Liver (tissue), 9 donors: ENCODE data around the gene ABCC3. TPM values are rescaled to one million over a fixed set of nuclear protein-coding genes. Genes with fewer than 3 reads are reported as not detected.

Source experiments
- DNase-seq: peaks from one replicate; pipeline ENCODE4 v3.0.0-alpha.2; 2017; ENCODE audit warnings: low spot score
- H3K27ac ChIP-seq, 2 donors: one replicate each; pipeline ENCODE4 v1.7.0; 2013; ENCODE audit warnings: inconsistent platforms in 2 of 2, low read length in 2 of 2, control low read depth in 1 of 2, low read depth in 1 of 2, mild to moderate bottlenecking in 1 of 2
- H3K27me3 ChIP-seq, 4 donors: one replicate each; pipeline versions ENCODE4 v1.6.1 to v1.7.0; 2013; ENCODE audit warnings: low read length in 3 of 4, inconsistent platforms in 1 of 4, mild to moderate bottlenecking in 1 of 4, moderate library complexity in 1 of 4; ENCODE audit not compliant: control insufficient read depth in 4 of 4, insufficient read depth in 4 of 4
- H3K36me3 ChIP-seq, 4 donors: one replicate each; pipeline versions ENCODE4 v1.6.1 to v1.7.0; 2013; ENCODE audit warnings: low read length in 3 of 4, mild to moderate bottlenecking in 3 of 4, low read depth in 1 of 4, moderate library complexity in 1 of 4; ENCODE audit not compliant: control insufficient read depth in 4 of 4, insufficient read depth in 3 of 4
- H3K4me1 ChIP-seq, 4 donors: one replicate each; pipeline versions ENCODE4 v1.6.1 to v1.7.0; 2013; ENCODE audit warnings: low read length in 3 of 4, mild to moderate bottlenecking in 3 of 4, moderate library complexity in 1 of 4; ENCODE audit not compliant: control insufficient read depth in 4 of 4, insufficient read depth in 4 of 4
- H3K4me3 ChIP-seq, 3 donors: one replicate each; pipeline versions ENCODE4 v1.6.1 to v1.7.0; 2013; ENCODE audit warnings: low read length in 3 of 3, control low read depth in 1 of 3, low read depth in 1 of 3, mild to moderate bottlenecking in 1 of 3
- H3K9ac ChIP-seq, 2 donors: one replicate each; pipeline ENCODE4 v1.7.0; 2013; ENCODE audit warnings: low read length in 2 of 2, mild to moderate bottlenecking in 2 of 2, moderate library complexity in 2 of 2, control low read depth in 1 of 2, low read depth in 1 of 2
- H3K9me3 ChIP-seq, 4 donors: one replicate each; pipeline versions ENCODE4 v1.6.1 to v1.7.0; 2013; ENCODE audit warnings: low read length in 3 of 4; ENCODE audit not compliant: control insufficient read depth in 4 of 4
- FOXA1 ChIP-seq: IDR thresholded peaks from 2 replicates; pipeline ENCODE4 v1.6.1; 2016; ENCODE audit warnings: antibody characterized with exemption
- FOXA2 ChIP-seq: IDR thresholded peaks from 2 replicates; pipeline ENCODE4 v1.6.1; 2016; ENCODE audit warnings: antibody characterized with exemption
- GABPA ChIP-seq, 2 donors: IDR thresholded peaks in 1 of 2; conservative IDR thresholded peaks in 1 of 2; 2 replicates each; pipeline ENCODE4 v1.6.1; 2016; ENCODE audit warnings: antibody characterized with exemption in 2 of 2, mild to moderate bottlenecking in 1 of 2, moderate library complexity in 1 of 2
- HNF4A ChIP-seq, 2 donors: conservative IDR thresholded peaks; 2 replicates each; pipeline ENCODE4 v1.6.1; 2016; ENCODE audit warnings: antibody characterized with exemption in 2 of 2, mild to moderate bottlenecking in 2 of 2
- JUND ChIP-seq, 2 donors: IDR thresholded peaks; 2 replicates each; pipeline ENCODE4 v1.6.1; 2016; ENCODE audit warnings: antibody characterized with exemption in 2 of 2
- NR2F2 ChIP-seq: IDR thresholded peaks from 2 replicates; pipeline ENCODE4 v1.6.1; 2016; ENCODE audit warnings: antibody characterized with exemption
- RAD21 ChIP-seq, 2 donors: IDR thresholded peaks; 2 replicates each; pipeline ENCODE4 v1.6.1; 2016; ENCODE audit warnings: antibody characterized with exemption in 2 of 2, mild to moderate bottlenecking in 2 of 2
- RXRA ChIP-seq, 2 donors: IDR thresholded peaks; 2 replicates each; pipeline ENCODE4 v1.6.1; 2017 to 2018; ENCODE audit warnings: antibody characterized with exemption in 2 of 2, mild to moderate bottlenecking in 1 of 2
- TAF1 ChIP-seq: conservative IDR thresholded peaks from 2 replicates; pipeline ENCODE4 v1.6.1; 2016; ENCODE audit warnings: antibody characterized with exemption, mild to moderate bottlenecking
- YY1 ChIP-seq: IDR thresholded peaks from 2 replicates; pipeline ENCODE4 v1.6.1; 2016; ENCODE audit warnings: antibody characterized with exemption, mild to moderate bottlenecking
- WGBS: extraction: QIAGEN DNeasy Blood & Tissue Kit; methylation state at CpG from one replicate; pipeline ENCODE4 v1.1.7; 2013; 5-methylcytosine and 5-hydroxymethylcytosine counted together
- polyA plus RNA-seq, 2 donors: library from polyadenylated mRNA; stranded (reverse) in 1 of 2; unstranded in 1 of 2; fragments of 200-250 nt in 1 of 2; fragments of >200 nt in 1 of 2; fragmentation: Nextera tagmentation in 1 of 2; extraction: Ambion mirVana in 1 of 2; gene quantifications; one replicate each; pipeline versions ENCODE4 v1.2.1 to v1.2.3, GENCODE V29; 2013 to 2015
- total RNA-seq, 2 donors: library from RNA; depleted of rRNA; stranded (reverse); fragments of >200 nt; gene quantifications; one replicate each; pipeline ENCODE4 v1.2.3, GENCODE V29; 2014
- TF ChIP-seq, protein P1 (sequence below): IDR thresholded peaks from 2 replicates; pipeline ENCODE4 v1.6.1; 2016; ENCODE audit warnings: antibody characterized with exemption
- TF ChIP-seq, protein P2 (sequence below): fragments of 150-350 bp; IDR thresholded peaks from 2 replicates; pipeline ENCODE4 v1.5.1; 2017; ENCODE audit warnings: improper control_type of control experiment, low read depth, low read length; ENCODE audit not compliant: missing input control
- TF ChIP-seq, protein P3 (sequence below): IDR thresholded peaks from 2 replicates; pipeline ENCODE4 v1.6.1; 2016; ENCODE audit warnings: antibody characterized with exemption
- TF ChIP-seq, protein P4 (sequence below): IDR thresholded peaks from 2 replicates; pipeline ENCODE4 v1.6.1; 2016; ENCODE audit warnings: antibody characterized with exemption
- donor health status: healthy.
- donor health status: healthy.
- donor health status: healthy.
- donor health status: healthy.
- donor health status: healthy.

Gene ABCC3
- total and polyA plus RNA-seq, 4 donors = 10.5 to 197 (median 80.5) TPM

DNA sequence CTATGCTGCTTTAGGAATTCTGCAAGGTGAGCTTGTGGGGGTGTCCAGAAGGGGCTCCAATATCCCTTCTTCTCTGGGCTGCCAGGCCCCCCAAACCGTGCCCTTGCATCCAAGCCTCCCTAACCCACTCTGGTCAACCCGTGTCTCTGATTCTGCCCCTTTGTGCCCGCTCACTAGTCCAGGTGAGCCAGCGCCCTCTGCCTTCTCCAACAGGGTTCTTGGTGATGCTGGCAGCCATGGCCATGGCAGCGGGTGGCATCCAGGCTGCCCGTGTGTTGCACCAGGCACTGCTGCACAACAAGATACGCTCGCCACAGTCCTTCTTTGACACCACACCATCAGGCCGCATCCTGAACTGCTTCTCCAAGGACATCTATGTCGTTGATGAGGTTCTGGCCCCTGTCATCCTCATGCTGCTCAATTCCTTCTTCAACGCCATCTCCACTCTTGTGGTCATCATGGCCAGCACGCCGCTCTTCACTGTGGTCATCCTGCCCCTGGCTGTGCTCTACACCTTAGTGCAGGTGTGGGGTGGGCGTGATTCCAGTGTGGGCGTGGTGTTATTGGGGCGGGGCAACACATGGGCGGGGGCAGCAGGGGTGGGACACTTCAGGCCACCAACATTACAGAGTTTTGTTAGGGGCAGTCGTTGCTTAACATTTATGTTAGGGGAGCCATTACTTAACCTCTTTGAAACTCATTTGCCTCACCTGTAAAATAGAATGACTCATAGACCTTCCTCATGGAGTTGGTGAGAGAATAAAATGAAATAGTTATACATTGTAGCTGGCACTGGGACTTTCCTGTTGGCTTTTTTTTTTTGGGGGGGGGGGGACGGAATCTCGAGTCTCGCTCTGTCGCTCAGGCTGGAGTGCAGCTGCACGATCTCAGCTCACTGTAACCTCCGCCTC lies 41.6 kb downstream of the ABCC3 start:
- WGBS = 91% methylated on average over 24 of the region's 24 CpGs
- H3K36me3 ChIP-seq = peaks cover 0 to 20% (median 9%) of the 10 kb centered on the region in 4 donors
- peak overlapping the region; percentile 5 to 43 for H3K27ac ChIP-seq
- H3K9me3 ChIP-seq = no peaks in the 10 kb centered on the region
- H3K9ac ChIP-seq = no peak overlapping the region
- H3K4me3 ChIP-seq = no peak overlapping the region
- TF ChIP-seq RAD21 (IDR thresholded peaks at IDR 0.05) = no peak
- TF ChIP-seq, protein P1, sequence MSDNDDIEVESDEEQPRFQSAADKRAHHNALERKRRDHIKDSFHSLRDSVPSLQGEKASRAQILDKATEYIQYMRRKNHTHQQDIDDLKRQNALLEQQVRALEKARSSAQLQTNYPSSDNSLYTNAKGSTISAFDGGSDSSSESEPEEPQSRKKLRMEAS = no peak
- no peak for TF ChIP-seq GABPA (IDR thresholded peaks at IDR 0.05 in 1 of 2, conservative IDR thresholded peaks at IDR 0.05 in 1 of 2)
- TF ChIP-seq, protein P2, sequence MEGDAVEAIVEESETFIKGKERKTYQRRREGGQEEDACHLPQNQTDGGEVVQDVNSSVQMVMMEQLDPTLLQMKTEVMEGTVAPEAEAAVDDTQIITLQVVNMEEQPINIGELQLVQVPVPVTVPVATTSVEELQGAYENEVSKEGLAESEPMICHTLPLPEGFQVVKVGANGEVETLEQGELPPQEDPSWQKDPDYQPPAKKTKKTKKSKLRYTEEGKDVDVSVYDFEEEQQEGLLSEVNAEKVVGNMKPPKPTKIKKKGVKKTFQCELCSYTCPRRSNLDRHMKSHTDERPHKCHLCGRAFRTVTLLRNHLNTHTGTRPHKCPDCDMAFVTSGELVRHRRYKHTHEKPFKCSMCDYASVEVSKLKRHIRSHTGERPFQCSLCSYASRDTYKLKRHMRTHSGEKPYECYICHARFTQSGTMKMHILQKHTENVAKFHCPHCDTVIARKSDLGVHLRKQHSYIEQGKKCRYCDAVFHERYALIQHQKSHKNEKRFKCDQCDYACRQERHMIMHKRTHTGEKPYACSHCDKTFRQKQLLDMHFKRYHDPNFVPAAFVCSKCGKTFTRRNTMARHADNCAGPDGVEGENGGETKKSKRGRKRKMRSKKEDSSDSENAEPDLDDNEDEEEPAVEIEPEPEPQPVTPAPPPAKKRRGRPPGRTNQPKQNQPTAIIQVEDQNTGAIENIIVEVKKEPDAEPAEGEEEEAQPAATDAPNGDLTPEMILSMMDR = no peak
- TF ChIP-seq, protein P3, sequence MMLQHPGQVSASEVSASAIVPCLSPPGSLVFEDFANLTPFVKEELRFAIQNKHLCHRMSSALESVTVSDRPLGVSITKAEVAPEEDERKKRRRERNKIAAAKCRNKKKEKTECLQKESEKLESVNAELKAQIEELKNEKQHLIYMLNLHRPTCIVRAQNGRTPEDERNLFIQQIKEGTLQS = no peak
- TF ChIP-seq, protein P4, sequence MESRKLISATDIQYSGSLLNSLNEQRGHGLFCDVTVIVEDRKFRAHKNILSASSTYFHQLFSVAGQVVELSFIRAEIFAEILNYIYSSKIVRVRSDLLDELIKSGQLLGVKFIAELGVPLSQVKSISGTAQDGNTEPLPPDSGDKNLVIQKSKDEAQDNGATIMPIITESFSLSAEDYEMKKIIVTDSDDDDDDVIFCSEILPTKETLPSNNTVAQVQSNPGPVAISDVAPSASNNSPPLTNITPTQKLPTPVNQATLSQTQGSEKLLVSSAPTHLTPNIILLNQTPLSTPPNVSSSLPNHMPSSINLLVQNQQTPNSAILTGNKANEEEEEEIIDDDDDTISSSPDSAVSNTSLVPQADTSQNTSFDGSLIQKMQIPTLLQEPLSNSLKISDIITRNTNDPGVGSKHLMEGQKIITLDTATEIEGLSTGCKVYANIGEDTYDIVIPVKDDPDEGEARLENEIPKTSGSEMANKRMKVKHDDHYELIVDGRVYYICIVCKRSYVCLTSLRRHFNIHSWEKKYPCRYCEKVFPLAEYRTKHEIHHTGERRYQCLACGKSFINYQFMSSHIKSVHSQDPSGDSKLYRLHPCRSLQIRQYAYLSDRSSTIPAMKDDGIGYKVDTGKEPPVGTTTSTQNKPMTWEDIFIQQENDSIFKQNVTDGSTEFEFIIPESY = no peak
- no peak for TF ChIP-seq YY1
- no peak for TF ChIP-seq FOXA1
- TF ChIP-seq JUND (IDR thresholded peaks at IDR 0.05) = no peak
- TF ChIP-seq HNF4A (conservative IDR thresholded peaks at IDR 0.05) = no peak
- no peak for TF ChIP-seq NR2F2
- H3K27me3 ChIP-seq = no peaks in the 10 kb centered on the region
- peaks cover 17 to 56% (median 28%) of the 10 kb centered on the region in 4 donors for H3K4me1 ChIP-seq
- no peak for DNase-seq

DNA sequence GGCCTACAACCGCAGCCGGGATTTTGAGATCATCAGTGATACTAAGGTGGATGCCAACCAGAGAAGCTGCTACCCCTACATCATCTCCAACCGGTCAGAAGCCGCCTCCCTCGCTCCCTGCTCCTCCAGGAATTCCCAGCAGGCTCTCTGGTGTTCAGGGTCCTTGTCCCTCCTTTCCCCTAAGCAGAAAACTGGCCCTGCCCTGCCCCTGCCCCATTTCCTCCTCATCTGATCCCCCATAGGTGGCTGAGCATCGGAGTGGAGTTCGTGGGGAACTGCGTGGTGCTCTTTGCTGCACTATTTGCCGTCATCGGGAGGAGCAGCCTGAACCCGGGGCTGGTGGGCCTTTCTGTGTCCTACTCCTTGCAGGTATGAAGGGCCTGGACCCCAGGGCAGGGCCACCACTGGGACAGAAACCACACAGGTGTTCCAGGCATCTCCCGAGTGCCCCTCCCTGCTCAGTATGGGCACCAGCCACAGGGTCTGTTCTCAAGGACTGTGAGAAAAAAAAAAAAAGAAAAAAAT lies 43.2 kb downstream of the ABCC3 start:
- Histone ChIP-seq H3K4me3 (no peak overlapping the region), H3K27me3 (no peaks in the 10 kb centered on the region), H3K27ac (no peak overlapping the region), H3K36me3 (peaks cover 0 to 19% (median 6%) of the 10 kb centered on the region in 4 donors), H3K9me3 (no peaks in the 10 kb centered on the region), H3K9ac (no peak overlapping the region), H3K4me1 (peaks cover 18 to 58% (median 27%) of the 10 kb centered on the region in 4 donors)
- 96% methylated on average over 12 of the region's 12 CpGs for WGBS
- TF ChIP-seq, protein P4 = no peak
- TF ChIP-seq, protein P3 = no peak
- TF ChIP-seq FOXA2 (no peak), JUND (IDR thresholded peaks at IDR 0.05) (no peak), TAF1 (no peak), FOXA1 (no peak), RAD21 (IDR thresholded peaks at IDR 0.05) (no peak), RXRA (IDR thresholded peaks at IDR 0.05) (no peak)
- TF ChIP-seq, protein P2 = no peak
- DNase-seq = no peak
